ENCODE results near the gene OR4D10.

DNA sequence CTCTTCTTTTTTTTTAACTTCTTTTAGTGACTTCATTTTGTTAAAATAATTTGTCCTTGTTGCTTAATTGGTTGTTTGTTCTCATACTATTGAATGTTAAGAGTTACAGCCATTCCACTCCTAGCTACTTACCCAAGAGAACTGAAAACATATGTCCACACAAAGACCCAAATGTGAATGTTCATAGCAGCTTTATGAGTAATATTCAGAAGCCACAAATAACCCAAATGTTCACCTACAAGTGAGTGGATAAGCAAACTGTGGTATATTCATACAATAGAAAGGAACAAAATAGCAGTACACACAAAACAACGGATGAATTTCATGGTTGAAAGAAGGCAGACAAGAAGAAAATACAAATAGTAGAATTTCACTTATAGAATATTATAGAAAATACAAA, 28.8 kb downstream of the OR4D10 start:
- TF ChIP-seq POLR2AphosphoS5 (IDR thresholded peaks at IDR 0.05; ENCODE audit: insufficient read depth, low read depth, low read length) (no peak), POLR2A (IDR thresholded peaks at IDR 0.05; ENCODE audit: low read depth, low read length) (no peak)

Data from endothelial cell of umbilical vein (primary cell).